ENCODE measurements around the gene PLXDC2.

The PLXDC2 gene

GRCh38 chr10:20133669-20134189 is 317.5 kb downstream of the PLXDC2 start:
- TF ChIP-seq, protein P1, sequence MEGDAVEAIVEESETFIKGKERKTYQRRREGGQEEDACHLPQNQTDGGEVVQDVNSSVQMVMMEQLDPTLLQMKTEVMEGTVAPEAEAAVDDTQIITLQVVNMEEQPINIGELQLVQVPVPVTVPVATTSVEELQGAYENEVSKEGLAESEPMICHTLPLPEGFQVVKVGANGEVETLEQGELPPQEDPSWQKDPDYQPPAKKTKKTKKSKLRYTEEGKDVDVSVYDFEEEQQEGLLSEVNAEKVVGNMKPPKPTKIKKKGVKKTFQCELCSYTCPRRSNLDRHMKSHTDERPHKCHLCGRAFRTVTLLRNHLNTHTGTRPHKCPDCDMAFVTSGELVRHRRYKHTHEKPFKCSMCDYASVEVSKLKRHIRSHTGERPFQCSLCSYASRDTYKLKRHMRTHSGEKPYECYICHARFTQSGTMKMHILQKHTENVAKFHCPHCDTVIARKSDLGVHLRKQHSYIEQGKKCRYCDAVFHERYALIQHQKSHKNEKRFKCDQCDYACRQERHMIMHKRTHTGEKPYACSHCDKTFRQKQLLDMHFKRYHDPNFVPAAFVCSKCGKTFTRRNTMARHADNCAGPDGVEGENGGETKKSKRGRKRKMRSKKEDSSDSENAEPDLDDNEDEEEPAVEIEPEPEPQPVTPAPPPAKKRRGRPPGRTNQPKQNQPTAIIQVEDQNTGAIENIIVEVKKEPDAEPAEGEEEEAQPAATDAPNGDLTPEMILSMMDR (IDR thresholded peaks at IDR 0.05; ENCODE audit: extremely low read depth, missing control alignments) = no peak
- no peak for DNase-seq (ENCODE audit: low spot score)

- no peak for DNase-seq (ENCODE audit: low spot score)
- TF ChIP-seq, protein P1 (IDR thresholded peaks at IDR 0.05; ENCODE audit: extremely low read depth, missing control alignments) = no peak
Observed at GRCh38 chr10:20142311-20142710, 326.1 kb downstream of the PLXDC2 start.

DNA sequence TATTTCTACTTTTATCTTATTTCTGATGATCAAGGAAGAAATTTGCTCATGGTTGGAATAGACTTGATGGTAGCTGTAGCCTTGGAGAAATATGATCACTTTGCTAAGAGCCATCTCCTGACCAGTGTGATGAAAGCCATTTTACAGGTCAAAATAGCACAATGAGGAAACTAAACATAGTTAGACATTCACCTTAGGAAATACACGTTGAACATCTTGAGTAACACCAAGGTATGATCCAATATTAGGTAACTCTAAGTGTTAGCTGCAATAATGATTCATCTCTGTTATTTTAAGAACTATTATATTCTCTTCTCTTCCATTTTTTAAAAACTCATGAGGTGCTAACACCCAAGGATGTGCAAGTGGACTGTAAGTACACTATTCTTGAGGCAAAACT is 328.0 kb downstream of the PLXDC2 start:
- TF ChIP-seq, protein P1 (IDR thresholded peaks at IDR 0.05; ENCODE audit: extremely low read depth, missing control alignments) = no peak
- DNase-seq (ENCODE audit: low spot score) = no peak

- no peak for DNase-seq (ENCODE audit: low spot score)
- TF ChIP-seq, protein P1 (IDR thresholded peaks at IDR 0.05; ENCODE audit: extremely low read depth, missing control alignments) = no peak
Observed at GRCh38 chr10:20146004-20146403, 329.8 kb downstream of the PLXDC2 start.

- TF ChIP-seq, protein P1 (IDR thresholded peaks at IDR 0.05; ENCODE audit: extremely low read depth, missing control alignments) = no peak
- DNase-seq (ENCODE audit: low spot score) = no peak
Observed at GRCh38 chr10:20147684-20148083, 331.5 kb downstream of the PLXDC2 start.

GRCh38 chr10:20156511-20156910 is 340.3 kb downstream of the PLXDC2 start:
- TF ChIP-seq, protein P1 (IDR thresholded peaks at IDR 0.05; ENCODE audit: extremely low read depth, missing control alignments) = no peak

DNA sequence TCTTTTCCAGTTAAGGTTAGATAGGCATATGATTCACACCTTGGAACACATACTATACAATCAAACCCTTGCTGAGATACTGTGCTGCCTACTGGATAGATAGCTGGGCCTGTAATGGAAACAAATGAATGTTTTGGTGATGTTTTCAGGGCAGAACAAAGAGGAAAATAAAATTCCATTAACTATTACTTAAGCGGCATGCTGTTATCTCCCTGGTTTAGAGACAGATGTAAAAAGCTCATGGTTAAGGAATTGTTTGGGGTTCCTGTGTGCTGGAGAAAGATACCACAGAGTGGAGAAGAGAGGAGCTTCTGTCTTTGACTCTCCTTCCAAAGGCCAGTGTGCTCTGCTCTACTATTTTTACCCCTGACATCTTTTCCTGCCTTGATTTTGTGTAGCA is 341.1 kb downstream of the PLXDC2 start:
- no peak for DNase-seq (ENCODE audit: low spot score)
- TF ChIP-seq, protein P1 (IDR thresholded peaks at IDR 0.05; ENCODE audit: extremely low read depth, missing control alignments) = no peak

More at GRCh38 chr10:20156511-20156910, 340.3 kb downstream of the PLXDC2 start:
- no peak for DNase-seq (ENCODE audit: low spot score)
